Stomach (tissue), 9 donors: ENCODE data around the gene MSI2. TPM values are rescaled to one million over a fixed set of nuclear protein-coding genes. Genes with fewer than 3 reads are reported as not detected.

Experiments
- DNase-seq, 2 donors: peaks; one replicate each; pipeline versions ENCODE4 v3.0.0 to v3.0.0-alpha.2; 2013 to 2019
- H3K27ac ChIP-seq, 5 donors: fragments of 200-600 bp in 4 of 5; sonication (generic) in 4 of 5; one replicate each; pipeline ENCODE4 v1.5.1; 2013 to 2019; ENCODE audit warnings: mild to moderate bottlenecking in 1 of 5, moderate library complexity in 1 of 5
- H3K27me3 ChIP-seq, 3 donors: fragments of 200-600 bp; sonication (generic); one replicate each; pipeline ENCODE4 v1.5.1; 2017 to 2019; ENCODE audit warnings: mixed run types in 1 of 3
- H3K36me3 ChIP-seq, 4 donors: fragments of 200-600 bp; sonication (generic); 1 replicate in 3 of 4; 2 replicates in 1 of 4; pipeline ENCODE4 v1.5.1; 2016 to 2019
- H3K4me1 ChIP-seq, 4 donors: fragments of 200-600 bp; sonication (generic); one replicate each; pipeline ENCODE4 v1.5.1; 2016 to 2019
- H3K4me3 ChIP-seq, 4 donors: fragments of 200-600 bp; sonication (generic) in 3 of 4; one replicate each; pipeline ENCODE4 v1.5.1; 2016 to 2019; ENCODE audit warnings: mild to moderate bottlenecking in 1 of 4
- H3K9me3 ChIP-seq, 4 donors: fragments of 200-600 bp; sonication (generic); one replicate each; pipeline ENCODE4 v1.5.1; 2016 to 2019
- CTCF ChIP-seq, 7 experiments: fragments of 450-650 bp in 4 of 7; fragments of 200-600 bp in 3 of 7; sonication (generic) in 3 of 7; IDR thresholded peaks; one replicate each; pipeline ENCODE4 v1.5.1; 2016 to 2019; ENCODE audit warnings: antibody characterized with exemption in 7 of 7, control low read depth in 2 of 7, mild to moderate bottlenecking in 1 of 7
- EP300 ChIP-seq: sonication (generic); formaldehyde crosslinking; IDR thresholded peaks from one replicate; pipeline ENCODE4 v1.6.1; 2017; ENCODE audit warnings: antibody characterized with exemption
- POLR2A ChIP-seq, 4 donors: fragments of 450-650 bp; IDR thresholded peaks; one replicate each; pipeline ENCODE4 v1.6.1; 2016; ENCODE audit warnings: antibody characterized with exemption in 4 of 4, control low read depth in 2 of 4, mild to moderate bottlenecking in 1 of 4, moderate library complexity in 1 of 4
- POLR2AphosphoS5 ChIP-seq, 3 donors: sonication (generic); formaldehyde crosslinking; IDR thresholded peaks; one replicate each; pipeline ENCODE4 v1.6.1; 2016; ENCODE audit warnings: antibody characterized with exemption in 3 of 3
- WGBS, 5 donors: extraction: QIAGEN DNeasy Blood & Tissue Kit in 3 of 5; methylation state at CpG; one replicate each; pipeline versions ENCODE4 v1.1.5 to v1.1.7; 2013 to 2018; 5-methylcytosine and 5-hydroxymethylcytosine counted together
- intact Hi-C: fragments of 100-400 bp; cut with DNase I; formaldehyde crosslinking; loops from one replicate; pipeline ENCODE4 v1.15.1; 2023; ENCODE audit warnings: low total_unique reads
- polyA plus RNA-seq, 3 donors: library from polyadenylated mRNA; stranded (reverse); fragments of 200-250 nt; gene quantifications; one replicate each; pipeline ENCODE4 v1.2.3, GENCODE V29; 2013
- total RNA-seq, 5 donors: library from RNA; depleted of rRNA; stranded (reverse); fragments of >200 nt; gene quantifications; one replicate each; pipeline versions ENCODE4 v1.1.0 to v1.2.3, GENCODE V29; 2014 to 2016
- donor health status: healthy with polysubstance abuse.
- donor health status: Bipolar disorder and iron deficiency.
- donor health status: healthy.

Gene MSI2
- total and polyA plus RNA-seq, 8 donors = 8.3 to 72.4 (median 22.9) TPM

- no peak for TF ChIP-seq POLR2AphosphoS5 (IDR thresholded peaks at IDR 0.05)
- TF ChIP-seq CTCF (IDR thresholded peaks at IDR 0.05) = no peak
- no peaks in the 10 kb centered on the region for H3K9me3 ChIP-seq
- intact Hi-C loops = no loop called here
- no peak for DNase-seq
- H3K27me3 ChIP-seq = no peaks in the 10 kb centered on the region
- WGBS, 5 donors = 97 to 99% (median 98%) methylated on average over 21 to 22 of the region's 22 CpGs
- peaks cover 0 to 13% (median 5%) of the 10 kb centered on the region in 4 donors for H3K4me1 ChIP-seq
- peaks cover 0 to 33% (median 14%) of the 10 kb centered on the region in 4 donors for H3K36me3 ChIP-seq
- H3K27ac ChIP-seq = no peak overlapping the region
- H3K4me3 ChIP-seq = no peak overlapping the region
Observed at GRCh38 chr17:57674894-57675293, 418.6 kb downstream of the MSI2 start.

DNA sequence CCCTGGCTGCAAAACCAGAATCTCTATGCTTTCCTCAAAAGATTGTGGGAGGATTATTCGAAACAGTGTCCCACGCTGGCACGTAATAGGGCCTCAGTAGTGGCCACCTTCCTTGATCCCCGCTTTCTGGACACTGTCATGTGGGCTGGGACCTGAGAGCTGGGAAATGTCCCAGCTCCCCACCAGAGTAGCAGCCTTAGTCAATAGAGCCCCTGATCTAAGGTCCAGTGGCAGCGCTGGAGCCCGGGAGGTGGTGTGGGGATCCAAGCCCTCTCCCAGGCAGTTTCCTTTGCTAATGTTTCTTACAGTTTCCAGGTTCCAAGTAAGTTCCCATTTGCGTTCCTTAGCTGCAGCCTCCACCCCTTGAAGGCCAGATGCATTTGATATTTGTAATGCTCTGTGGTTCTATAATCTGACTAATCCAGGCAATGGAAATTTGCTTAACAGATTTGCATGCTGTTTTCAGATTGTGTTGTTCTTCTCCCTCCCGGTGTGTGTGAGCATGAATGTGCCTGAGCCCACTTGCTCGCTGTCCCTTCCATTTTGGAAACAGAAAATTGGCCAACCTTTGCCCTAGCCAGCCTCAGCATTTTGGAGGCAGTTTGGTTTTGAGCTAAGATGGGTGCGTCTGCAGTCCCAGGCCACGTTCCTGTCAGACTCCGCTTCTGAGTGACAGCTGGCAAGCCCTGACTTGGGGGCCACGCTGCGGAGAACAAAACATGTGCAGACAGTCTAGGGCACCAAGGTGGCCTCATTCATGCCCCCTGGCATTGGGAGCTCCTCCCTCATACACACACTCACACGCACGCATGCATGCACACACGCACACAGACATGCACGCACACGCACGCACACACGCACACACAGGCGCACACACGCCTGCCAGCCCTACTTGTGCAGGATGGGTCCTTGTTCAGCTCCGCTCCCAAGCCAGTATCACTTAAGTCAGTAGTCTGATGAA lies 419.4 kb downstream of the MSI2 start:
- Histone ChIP-seq H3K9me3 (no peaks in the 10 kb centered on the region), H3K4me3 (no peak overlapping the region), H3K27ac (no peak overlapping the region), H3K36me3 (peaks cover 0 to 33% (median 14%) of the 10 kb centered on the region in 4 donors), H3K4me1 (peaks cover 0 to 13% (median 5%) of the 10 kb centered on the region in 4 donors), H3K27me3 (no peaks in the 10 kb centered on the region)
- DNase-seq = no peak
- WGBS, 5 donors = 93 to 96% (median 96%) methylated on average over 22 to 24 of the region's 24 CpGs
- intact Hi-C loops = no loop called here
- TF ChIP-seq POLR2A (IDR thresholded peaks at IDR 0.05) = no peak
- no peak for TF ChIP-seq POLR2AphosphoS5 (IDR thresholded peaks at IDR 0.05)
- TF ChIP-seq EP300 = no peak
- TF ChIP-seq CTCF (IDR thresholded peaks at IDR 0.05) = no peak

- Histone ChIP-seq H3K4me1 (peaks cover 0 to 8% (median 5%) of the 10 kb centered on the region in 4 donors), H3K4me3 (no peak overlapping the region), H3K9me3 (no peaks in the 10 kb centered on the region), H3K36me3 (peaks cover 0 to 33% (median 14%) of the 10 kb centered on the region in 4 donors), H3K27me3 (no peaks in the 10 kb centered on the region), H3K27ac (no peak overlapping the region)
- TF ChIP-seq POLR2A (IDR thresholded peaks at IDR 0.05) (no peak), EP300 (no peak), POLR2AphosphoS5 (IDR thresholded peaks at IDR 0.05) (no peak), CTCF (IDR thresholded peaks at IDR 0.05) (no peak)
- no peak for DNase-seq
- WGBS, 5 donors = 87 to 92% (median 91%) methylated on average over 7 of the region's 7 CpGs
- intact Hi-C loops = no loop called here
Observed at GRCh38 chr17:57676543-57676942, 420.2 kb downstream of the MSI2 start.

GRCh38 chr17:57677301-57677700 lies 421.0 kb downstream of the MSI2 start:
- Histone ChIP-seq H3K36me3 (peaks cover 0 to 33% (median 14%) of the 10 kb centered on the region in 4 donors), H3K9me3 (no peaks in the 10 kb centered on the region), H3K27ac (no peak overlapping the region), H3K27me3 (no peaks in the 10 kb centered on the region), H3K4me3 (no peak overlapping the region), H3K4me1 (peaks cover 0 to under 1% (median under 1%) of the 10 kb centered on the region in 4 donors)
- no peak for TF ChIP-seq POLR2A (IDR thresholded peaks at IDR 0.05)
- no peak for TF ChIP-seq POLR2AphosphoS5 (IDR thresholded peaks at IDR 0.05)
- no peak for TF ChIP-seq CTCF (IDR thresholded peaks at IDR 0.05)
- TF ChIP-seq EP300 = no peak
- DNase-seq = no peak
- intact Hi-C loops = no loop called here
- 58 to 80% (median 69%) methylated on average over 5 of the region's 5 CpGs for WGBS, 5 donors
